ENCODE results near the gene SCPEP1. TPM values are rescaled to one million over a fixed set of nuclear protein-coding genes. Genes with fewer than 3 reads are reported as not detected.

SCPEP1 gene
- total RNA-seq, result 100 to 1,000 TPM in 1 of 4 donors, 10 to 100 TPM in 3; 22.2 to 156 (median 59.2) TPM

- no peak for TF ChIP-seq CTCF (IDR thresholded peaks at IDR 0.05; ENCODE audit: low read depth)
These were observed at the start of gene SCPEP1 for GRCh38 chr17:56977673-56978395. Gene SCPEP1 (plus strand): TSS chr17:56978131. CDS start chr17:56978160, 29 bp downstream.

GRCh38 chr17:56928586-56928985, 49.3 kb upstream of the SCPEP1 start:
- TF ChIP-seq CTCF (IDR thresholded peaks at IDR 0.05; ENCODE audit: low read depth), result no peak

GRCh38 chr17:56929362-56929969, 48.5 kb upstream of the SCPEP1 start:
- no peak for TF ChIP-seq CTCF (IDR thresholded peaks at IDR 0.05; ENCODE audit: low read depth)

- TF ChIP-seq CTCF (IDR thresholded peaks at IDR 0.05; ENCODE audit: low read depth), result no peak
These were observed 47.1 kb upstream of the SCPEP1 start for GRCh38 chr17:56930739-56931337.

GRCh38 chr17:56933151-56933745, 44.7 kb upstream of the SCPEP1 start:
- no peak for TF ChIP-seq CTCF (IDR thresholded peaks at IDR 0.05; ENCODE audit: low read depth)

- TF ChIP-seq CTCF (IDR thresholded peaks at IDR 0.05; ENCODE audit: low read depth), result no peak
These were observed 44.1 kb upstream of the SCPEP1 start for GRCh38 chr17:56933868-56934267.

GRCh38 chr17:56934280-56934679, 43.7 kb upstream of the SCPEP1 start:
- TF ChIP-seq CTCF (IDR thresholded peaks at IDR 0.05; ENCODE audit: low read depth), result no peak
